Activated T-cell treated with anti-CD3 and anti-CD28 coated beads, Interleukin-2, amount 50 U/mL, for 1 hour (primary cell): ENCODE measurements around the gene PAQR5.

Experiments
- DNase-seq: peaks from one replicate; pipeline ENCODE4 v3.0.0-alpha.2; 2020

PAQR5 gene

GRCh38 chr15:69394556-69395282 is 96.0 kb downstream of the PAQR5 start:
- DNase-seq = peak; percentile 88

- no peak for DNase-seq
Observed at GRCh38 chr15:69395460-69395859, 96.7 kb downstream of the PAQR5 start.

- no peak for DNase-seq
Observed at GRCh38 chr15:69395991-69396390, 97.3 kb downstream of the PAQR5 start.

- DNase-seq = no peak
Observed at GRCh38 chr15:69398491-69398891, 99.8 kb downstream of the PAQR5 start.

- DNase-seq = no peak
Observed at GRCh38 chr15:69400850-69401249, 102.1 kb downstream of the PAQR5 start.

GRCh38 chr15:69402816-69403215 is 104.1 kb downstream of the PAQR5 start:
- no peak for DNase-seq

- DNase-seq = no peak
Observed at GRCh38 chr15:69403594-69403993, 104.9 kb downstream of the PAQR5 start.

- DNase-seq = no peak
Observed at GRCh38 chr15:69405110-69405509, 106.4 kb downstream of the PAQR5 start.

- no peak for DNase-seq
Observed at GRCh38 chr15:69407719-69408400, 109.1 kb downstream of the PAQR5 start.

GRCh38 chr15:69408841-69409240 is 110.1 kb downstream of the PAQR5 start:
- DNase-seq = no peak

- no peak for DNase-seq
Observed at GRCh38 chr15:69410248-69410874, 111.6 kb downstream of the PAQR5 start.

- no peak for DNase-seq
Observed at GRCh38 chr15:69412274-69412673, 113.6 kb downstream of the PAQR5 start.

GRCh38 chr15:69412701-69413100 is 114.0 kb downstream of the PAQR5 start:
- no peak for DNase-seq

- peak; percentile 93 for DNase-seq
Observed at GRCh38 chr15:69413822-69414700, 115.3 kb downstream of the PAQR5 start, which contains the start of gene KIF23. TSS of gene KIF23 (plus strand) at chr15:69414349. CDS start at chr15:69414466, 117 bp downstream.

GRCh38 chr15:69414701-69415167 is 116.0 kb downstream of the PAQR5 start:
- DNase-seq = peak; percentile 21

GRCh38 chr15:69415381-69415780 is 116.7 kb downstream of the PAQR5 start:
- DNase-seq = no peak

- no peak for DNase-seq
Observed at GRCh38 chr15:69417581-69417980, 118.9 kb downstream of the PAQR5 start.

GRCh38 chr15:69421498-69421897 is 122.8 kb downstream of the PAQR5 start:
- no peak for DNase-seq

- no peak for DNase-seq
Observed at GRCh38 chr15:69422336-69422895, 123.7 kb downstream of the PAQR5 start.

GRCh38 chr15:69424001-69424400 is 125.3 kb downstream of the PAQR5 start:
- DNase-seq = no peak

- DNase-seq = no peak
Observed at GRCh38 chr15:69424748-69425413, 126.2 kb downstream of the PAQR5 start.

- no peak for DNase-seq
Observed at GRCh38 chr15:69433831-69434230, 135.1 kb downstream of the PAQR5 start.
